ENCODE measurements around the gene ANKRD18A. TPM values are rescaled to one million over a fixed set of nuclear protein-coding genes. Genes with fewer than 3 reads are reported as not detected.

ANKRD18A gene
- total and polyA plus RNA-seq, 2 of the 13 experiments (the other 11 are each of a cell fraction or from before 2014, with no cell fraction given), result 5.9 to 7.6 TPM

DNA sequence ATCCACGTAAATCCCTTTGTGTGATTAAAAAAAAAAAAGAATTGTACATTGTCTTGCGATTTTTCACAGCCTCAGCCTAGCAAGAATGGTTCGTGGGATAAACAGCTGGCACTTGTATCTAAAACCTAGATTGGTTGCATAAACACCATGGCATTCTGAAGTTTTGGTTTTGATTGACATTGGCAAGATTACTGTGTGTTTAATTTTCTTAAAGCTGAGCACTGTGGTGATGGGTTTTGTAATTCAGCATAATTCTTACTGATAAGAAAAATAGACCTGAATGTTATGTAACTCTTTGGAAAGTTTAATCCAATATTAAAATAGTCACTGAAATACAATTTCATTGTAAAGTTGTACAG, 23.4 kb upstream of the ANKRD18A start:
- Histone ChIP-seq H3K4me3 (replicated peaks in 1 of 3; ENCODE audit: insufficient read depth in 1 of 3, low read depth in 2 of 3, low read length in 3 of 3) (no peak overlapping the region), H3K4me1 (ENCODE audit: insufficient read depth, low read length) (no peaks in the 10 kb centered on the region), H3K79me2 (ENCODE audit: insufficient read depth, low read length) (no peaks in the 10 kb centered on the region), H2AFZ (ENCODE audit: low read length) (no peak overlapping the region), H3K27ac (ENCODE audit: extremely low read length, insufficient read depth, low read length) (no peak overlapping the region), H3K9me3 (ENCODE audit: low read length) (no peaks in the 10 kb centered on the region), H3K27me3 (ENCODE audit: control insufficient read depth in 1 of 2, insufficient read depth in 2 of 2, low read length in 2 of 2) (peaks cover 0 to 31% of the 10 kb centered on the region in 2 experiments; a peak in 3 of 5 replicates), H3K9ac (ENCODE audit: insufficient read depth, low read depth, low read length) (no peak overlapping the region), H3K4me2 (ENCODE audit: low read depth, low read length) (no peak overlapping the region), H4K20me1 (ENCODE audit: insufficient read depth, low read length) (no peaks in the 10 kb centered on the region), H3K36me3 (replicated peaks in 1 of 2; ENCODE audit: control insufficient read depth in 1 of 2, insufficient read depth in 2 of 2, low read length in 2 of 2) (no peaks in the 10 kb centered on the region; a peak in 1 of 5 replicates)
- in situ Hi-C loops (cut with HindIII; ENCODE audit: extremely low pct_ligation_motif_present, low pct_unique_long_range_greater_than_20kb) (no loop called here), intact Hi-C loops (cut with micrococcal nuclease; ENCODE audit: unreplicated experiment) (no loop called here)
- BruUV-seq (replicated peaks), result no TSS peak
- FAIRE-seq (no peak), DNase-seq (ENCODE audit: low spot score) (no peak), ATAC-seq (no peak)
- ChIA-PET POLR2A (no interaction called here), CTCF (ENCODE audit: low intra/inter-chr PET ratio, low total read pairs) (interaction anchor here (1.4 kb wide), 1 partner anchor 273 kb away, joined by 4 read pairs; no protein-coding TSS in a partner anchor)
- TF ChIP-seq ZNF7 (CRISPR knock-in tag; IDR thresholded peaks at IDR 0.05), result no peak
- no peak for TF ChIP-seq ZNF781 (CRISPR knock-in tag; IDR thresholded peaks at IDR 0.05; ENCODE audit: borderline replicate concordance, not compliant biosample characterization)
- no peak for TF ChIP-seq TCF7 (IDR thresholded peaks at IDR 0.05; ENCODE audit: low read depth)
- TF ChIP-seq, protein P1, sequence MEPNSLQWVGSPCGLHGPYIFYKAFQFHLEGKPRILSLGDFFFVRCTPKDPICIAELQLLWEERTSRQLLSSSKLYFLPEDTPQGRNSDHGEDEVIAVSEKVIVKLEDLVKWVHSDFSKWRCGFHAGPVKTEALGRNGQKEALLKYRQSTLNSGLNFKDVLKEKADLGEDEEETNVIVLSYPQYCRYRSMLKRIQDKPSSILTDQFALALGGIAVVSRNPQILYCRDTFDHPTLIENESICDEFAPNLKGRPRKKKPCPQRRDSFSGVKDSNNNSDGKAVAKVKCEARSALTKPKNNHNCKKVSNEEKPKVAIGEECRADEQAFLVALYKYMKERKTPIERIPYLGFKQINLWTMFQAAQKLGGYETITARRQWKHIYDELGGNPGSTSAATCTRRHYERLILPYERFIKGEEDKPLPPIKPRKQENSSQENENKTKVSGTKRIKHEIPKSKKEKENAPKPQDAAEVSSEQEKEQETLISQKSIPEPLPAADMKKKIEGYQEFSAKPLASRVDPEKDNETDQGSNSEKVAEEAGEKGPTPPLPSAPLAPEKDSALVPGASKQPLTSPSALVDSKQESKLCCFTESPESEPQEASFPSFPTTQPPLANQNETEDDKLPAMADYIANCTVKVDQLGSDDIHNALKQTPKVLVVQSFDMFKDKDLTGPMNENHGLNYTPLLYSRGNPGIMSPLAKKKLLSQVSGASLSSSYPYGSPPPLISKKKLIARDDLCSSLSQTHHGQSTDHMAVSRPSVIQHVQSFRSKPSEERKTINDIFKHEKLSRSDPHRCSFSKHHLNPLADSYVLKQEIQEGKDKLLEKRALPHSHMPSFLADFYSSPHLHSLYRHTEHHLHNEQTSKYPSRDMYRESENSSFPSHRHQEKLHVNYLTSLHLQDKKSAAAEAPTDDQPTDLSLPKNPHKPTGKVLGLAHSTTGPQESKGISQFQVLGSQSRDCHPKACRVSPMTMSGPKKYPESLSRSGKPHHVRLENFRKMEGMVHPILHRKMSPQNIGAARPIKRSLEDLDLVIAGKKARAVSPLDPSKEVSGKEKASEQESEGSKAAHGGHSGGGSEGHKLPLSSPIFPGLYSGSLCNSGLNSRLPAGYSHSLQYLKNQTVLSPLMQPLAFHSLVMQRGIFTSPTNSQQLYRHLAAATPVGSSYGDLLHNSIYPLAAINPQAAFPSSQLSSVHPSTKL (CRISPR knock-in tag; IDR thresholded peaks at IDR 0.05), result no peak
- TF ChIP-seq CHD4 (IDR thresholded peaks at IDR 0.05; ENCODE audit: borderline replicate concordance, low read length), result no peak
- no peak for TF ChIP-seq MXD1 (CRISPR knock-in tag; IDR thresholded peaks at IDR 0.05)
- TF ChIP-seq ZNF276 (CRISPR knock-in tag; IDR thresholded peaks at IDR 0.05; ENCODE audit: low read depth), result no peak
- 30% methylated on average over 3 of the region's 3 CpGs for WGBS (ENCODE audit: low lambda C conversion rate)
